ENCODE measurements around the gene XXYLT1. TPM values are rescaled to one million over a fixed set of nuclear protein-coding genes. Genes with fewer than 3 reads are reported as not detected.
A peak's percentile ranks its signal among the peaks of the same experiment; 100 is the strongest.
"Not testable (repeated sequence)": the region's sequence is repeated elsewhere in the genome, so short reads cannot be mapped to it uniquely, and the experiment has no call there.

XXYLT1 gene
- total RNA-seq, 1 donor from 2014 or later = 14.9 TPM

DNA sequence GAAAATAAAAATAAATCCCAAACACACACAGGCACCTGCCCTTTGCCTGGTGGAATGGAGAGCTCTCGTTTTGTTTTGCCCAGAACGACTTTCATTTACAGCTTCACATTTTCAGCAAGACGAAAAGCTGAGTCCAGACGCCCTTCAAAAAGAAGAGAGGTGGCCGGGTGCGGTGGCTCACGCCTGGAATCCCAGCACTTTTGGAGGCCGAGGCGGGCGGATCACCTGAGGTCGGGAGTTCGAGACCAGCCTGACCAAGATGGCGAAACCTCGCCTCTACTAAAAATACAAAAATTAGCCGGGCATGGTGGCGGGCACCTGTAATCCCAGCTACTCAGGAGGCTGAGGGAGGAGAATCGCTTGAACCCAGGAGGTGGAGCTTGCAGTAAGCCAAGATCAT is 163.9 kb downstream of the XXYLT1 start:
- intact Hi-C loops (cut with micrococcal nuclease) = loop anchor here (5.0 kb wide), 1 partner anchor 155 kb away; no protein-coding TSS in a partner anchor

DNA sequence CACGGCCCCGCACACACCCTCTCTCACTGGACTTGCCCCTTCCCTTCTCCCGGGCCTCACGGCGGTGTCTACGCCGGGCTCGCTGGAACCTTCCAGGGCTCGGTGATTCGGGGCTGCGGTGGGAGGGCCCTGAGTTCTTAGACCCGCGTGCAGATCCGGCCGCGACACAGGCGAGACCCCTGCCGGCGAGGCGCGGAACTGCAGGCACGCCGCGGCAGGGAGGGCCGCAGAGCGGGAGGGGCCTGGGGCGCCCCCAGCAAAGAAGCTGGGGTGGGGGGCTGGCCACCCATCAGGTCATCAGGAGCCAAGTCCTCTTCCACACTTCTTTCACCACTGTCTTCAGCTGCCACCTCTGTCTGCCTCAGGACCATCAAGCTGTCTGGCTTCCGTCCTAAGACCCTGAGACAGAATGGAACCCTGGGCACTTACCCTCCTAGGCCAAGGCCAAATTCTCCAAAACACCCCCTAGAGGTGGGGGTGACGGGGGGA is 164.5 kb downstream of the XXYLT1 start:
- H3K27ac Mint-ChIP-seq = no peak overlapping the region
- H3K9me3 Mint-ChIP-seq = no peaks in the 10 kb centered on the region
- H3K4me3 Mint-ChIP-seq = no peak overlapping the region
- H3K4me1 Mint-ChIP-seq (ENCODE audit: low read depth) = peaks cover 9% of the 10 kb centered on the region
- intact Hi-C loops (cut with micrococcal nuclease) = loop anchor here (1.0 to 5.0 kb wide), 2 partner anchors 156 to 424 kb away; no protein-coding TSS in a partner anchor
- DNase-seq (ENCODE audit: low spot score) = peak; percentile 47
- no peaks in the 10 kb centered on the region for H3K27me3 Mint-ChIP-seq (ENCODE audit: insufficient read depth)
- no peaks in the 10 kb centered on the region for H3K36me3 Mint-ChIP-seq (ENCODE audit: low read depth)

More for the DNA sequence above, 163.9 kb downstream of the XXYLT1 start:
- H3K9me3 Mint-ChIP-seq; H3K4me3 Mint-ChIP-seq; H3K27me3 Mint-ChIP-seq (ENCODE audit: insufficient read depth); H3K27ac Mint-ChIP-seq; H3K36me3 Mint-ChIP-seq (ENCODE audit: low read depth); H3K4me1 Mint-ChIP-seq (ENCODE audit: low read depth); DNase-seq (ENCODE audit: low spot score): not testable (repeated sequence)

DNA sequence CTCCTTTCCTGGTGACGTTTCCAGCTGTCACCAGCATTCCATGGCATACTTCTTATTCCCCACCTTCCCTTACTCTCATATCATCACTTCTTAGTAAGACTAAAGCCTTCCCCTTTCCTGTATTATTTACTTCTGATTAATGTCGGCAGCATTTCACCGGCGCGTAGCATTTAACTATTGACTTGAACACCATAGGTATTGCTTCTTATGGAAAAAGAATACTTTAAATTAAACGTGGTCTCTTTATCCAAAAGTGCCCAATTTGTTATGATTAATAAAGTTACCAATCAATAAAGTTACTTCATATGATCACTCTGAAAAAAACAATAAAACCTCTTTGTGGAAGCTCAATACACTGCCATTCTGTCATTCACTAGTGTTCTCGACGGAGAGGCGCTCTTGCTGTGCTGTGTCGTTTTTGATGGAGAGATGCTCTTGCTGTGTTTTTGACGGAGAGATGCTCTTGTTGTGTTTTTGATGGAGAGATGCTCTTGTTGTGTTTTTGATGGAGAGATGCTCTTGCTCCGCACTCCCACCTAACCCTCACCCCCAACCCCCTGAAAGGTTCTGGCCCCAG is 165.0 kb downstream of the XXYLT1 start:
- no peaks in the 10 kb centered on the region for H3K36me3 Mint-ChIP-seq (ENCODE audit: low read depth)
- DNase-seq (ENCODE audit: low spot score) = no peak
- H3K4me3 Mint-ChIP-seq = no peak overlapping the region
- H3K27me3 Mint-ChIP-seq (ENCODE audit: insufficient read depth) = no peaks in the 10 kb centered on the region
- peaks cover 14% of the 10 kb centered on the region for H3K4me1 Mint-ChIP-seq (ENCODE audit: low read depth)
- no peaks in the 10 kb centered on the region for H3K9me3 Mint-ChIP-seq
- intact Hi-C loops (cut with micrococcal nuclease) = loop anchor here (1.0 to 5.0 kb wide), 2 partner anchors 156 to 424 kb away; no protein-coding TSS in a partner anchor
- H3K27ac Mint-ChIP-seq = no peak overlapping the region

DNA sequence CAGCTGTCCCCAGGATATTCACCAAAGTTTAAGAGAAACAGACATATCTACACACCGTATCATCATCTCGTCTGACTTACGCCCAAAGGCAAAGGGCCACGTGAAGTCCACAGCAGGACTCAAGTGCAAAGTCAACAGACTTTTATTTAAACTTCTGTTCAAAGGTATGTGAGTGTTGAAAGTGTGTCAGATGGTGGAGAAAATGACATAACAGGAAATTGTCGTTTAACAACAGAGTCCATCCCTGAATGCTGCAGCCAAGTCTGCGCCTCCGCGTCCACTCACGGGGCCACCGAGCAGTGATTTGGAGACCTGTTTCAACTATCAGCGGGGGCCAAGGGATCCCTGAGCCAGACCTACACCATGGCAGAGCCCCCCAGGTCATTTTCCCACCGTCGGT is 165.6 kb downstream of the XXYLT1 start:
- no peak for DNase-seq (ENCODE audit: low spot score)
- intact Hi-C loops (cut with micrococcal nuclease) = loop anchor here (5.0 kb wide), 1 partner anchor 157 kb away; no protein-coding TSS in a partner anchor
- Mint-ChIP-seq H3K4me3 (no peak overlapping the region), H3K9me3 (no peaks in the 10 kb centered on the region), H3K36me3 (ENCODE audit: low read depth) (no peaks in the 10 kb centered on the region), H3K4me1 (ENCODE audit: low read depth) (peaks cover 15% of the 10 kb centered on the region), H3K27me3 (ENCODE audit: insufficient read depth) (no peaks in the 10 kb centered on the region), H3K27ac (no peak overlapping the region)

DNA sequence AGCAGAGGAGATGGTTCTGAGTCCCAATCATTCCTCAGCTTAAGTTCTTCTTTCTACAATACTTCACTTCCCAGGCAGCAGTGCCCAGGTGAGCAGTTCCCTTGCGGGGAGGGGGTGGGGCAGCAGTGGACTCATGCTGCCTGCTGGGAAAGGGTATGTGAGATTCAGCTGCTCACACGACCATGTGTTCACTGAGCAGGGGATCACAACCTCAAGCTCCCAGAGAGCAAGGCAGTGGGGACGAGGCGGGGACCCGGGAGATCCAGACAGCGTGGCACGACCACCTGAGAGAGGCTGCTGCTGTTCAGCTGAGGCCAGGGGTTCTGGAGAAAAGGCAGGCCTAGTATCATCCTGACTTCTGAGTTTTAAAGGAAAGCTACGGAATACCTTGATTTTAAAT is 166.6 kb downstream of the XXYLT1 start:
- H3K4me1 Mint-ChIP-seq (ENCODE audit: low read depth) = peaks cover 15% of the 10 kb centered on the region
- H3K27ac Mint-ChIP-seq = no peak overlapping the region
- no peaks in the 10 kb centered on the region for H3K36me3 Mint-ChIP-seq (ENCODE audit: low read depth)
- intact Hi-C loops (cut with micrococcal nuclease) = no loop called here
- H3K27me3 Mint-ChIP-seq (ENCODE audit: insufficient read depth) = no peaks in the 10 kb centered on the region
- no peak for DNase-seq (ENCODE audit: low spot score)
- H3K9me3 Mint-ChIP-seq = no peaks in the 10 kb centered on the region
- H3K4me3 Mint-ChIP-seq = no peak overlapping the region

DNA sequence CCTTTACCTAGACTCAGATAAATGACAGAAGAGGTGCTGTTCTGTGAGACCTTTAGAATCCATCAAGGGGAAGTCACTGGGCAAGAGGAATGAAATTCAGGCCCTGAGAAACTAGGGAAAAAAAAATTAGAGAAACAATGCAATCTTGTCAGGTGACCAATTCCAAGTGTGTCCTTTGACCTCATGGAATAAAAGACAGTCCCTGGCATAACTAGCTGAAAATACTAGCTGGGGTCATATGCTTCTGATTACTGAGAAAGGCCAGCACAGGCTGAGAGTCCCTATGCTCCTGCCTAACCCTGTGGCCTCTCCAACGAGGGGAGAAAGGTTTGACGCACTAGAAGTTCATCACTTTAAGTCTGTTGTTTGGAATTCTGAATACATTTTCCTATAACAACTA is 167.3 kb downstream of the XXYLT1 start:
- Mint-ChIP-seq H3K9me3 (no peaks in the 10 kb centered on the region), H3K36me3 (ENCODE audit: low read depth) (no peaks in the 10 kb centered on the region), H3K27me3 (ENCODE audit: insufficient read depth) (no peaks in the 10 kb centered on the region), H3K4me1 (ENCODE audit: low read depth) (peaks cover 15% of the 10 kb centered on the region), H3K27ac (no peak overlapping the region), H3K4me3 (no peak overlapping the region)
- intact Hi-C loops (cut with micrococcal nuclease) = no loop called here
- no peak for DNase-seq (ENCODE audit: low spot score)

- intact Hi-C loops (cut with micrococcal nuclease) = no loop called here
- Mint-ChIP-seq H3K4me1 (ENCODE audit: low read depth) (peaks cover 15% of the 10 kb centered on the region), H3K27ac (no peak overlapping the region), H3K9me3 (no peaks in the 10 kb centered on the region), H3K36me3 (ENCODE audit: low read depth) (no peaks in the 10 kb centered on the region), H3K4me3 (no peak overlapping the region), H3K27me3 (ENCODE audit: insufficient read depth) (no peaks in the 10 kb centered on the region)
- no peak for DNase-seq (ENCODE audit: low spot score)
Observed at GRCh38 chr3:195102609-195103467, 168.1 kb downstream of the XXYLT1 start.

- no peak for DNase-seq (ENCODE audit: low spot score)
- no peak overlapping the region for H3K4me3 Mint-ChIP-seq
- H3K27me3 Mint-ChIP-seq (ENCODE audit: insufficient read depth) = no peaks in the 10 kb centered on the region
- no peaks in the 10 kb centered on the region for H3K9me3 Mint-ChIP-seq
- peak overlapping the region; percentile 2 for H3K27ac Mint-ChIP-seq
- H3K36me3 Mint-ChIP-seq (ENCODE audit: low read depth) = no peaks in the 10 kb centered on the region
- intact Hi-C loops (cut with micrococcal nuclease) = no loop called here
- H3K4me1 Mint-ChIP-seq (ENCODE audit: low read depth) = peaks cover 15% of the 10 kb centered on the region
Observed at GRCh38 chr3:195101927-195102608, 168.9 kb downstream of the XXYLT1 start.

- Mint-ChIP-seq H3K4me3 (no peak overlapping the region), H3K4me1 (ENCODE audit: low read depth) (peaks cover 15% of the 10 kb centered on the region), H3K27me3 (ENCODE audit: insufficient read depth) (no peaks in the 10 kb centered on the region), H3K27ac (no peak overlapping the region), H3K9me3 (no peaks in the 10 kb centered on the region), H3K36me3 (ENCODE audit: low read depth) (no peaks in the 10 kb centered on the region)
- no peak for DNase-seq (ENCODE audit: low spot score)
- intact Hi-C loops (cut with micrococcal nuclease) = no loop called here
Observed at GRCh38 chr3:195101001-195101583, 169.9 kb downstream of the XXYLT1 start.

GRCh38 chr3:195099951-195100785 is 170.8 kb downstream of the XXYLT1 start:
- intact Hi-C loops (cut with micrococcal nuclease) = no loop called here
- H3K4me3 Mint-ChIP-seq = no peak overlapping the region
- H3K4me1 Mint-ChIP-seq (ENCODE audit: low read depth) = peaks cover 15% of the 10 kb centered on the region
- no peaks in the 10 kb centered on the region for H3K36me3 Mint-ChIP-seq (ENCODE audit: low read depth)
- H3K9me3 Mint-ChIP-seq = no peaks in the 10 kb centered on the region
- no peak overlapping the region for H3K27ac Mint-ChIP-seq
- no peak for DNase-seq (ENCODE audit: low spot score)
- H3K27me3 Mint-ChIP-seq (ENCODE audit: insufficient read depth) = no peaks in the 10 kb centered on the region

GRCh38 chr3:195098741-195099525 is 172.0 kb downstream of the XXYLT1 start:
- intact Hi-C loops (cut with micrococcal nuclease) = no loop called here
- no peaks in the 10 kb centered on the region for H3K36me3 Mint-ChIP-seq (ENCODE audit: low read depth)

More at GRCh38 chr3:195098741-195099525, 172.0 kb downstream of the XXYLT1 start:
- H3K27ac Mint-ChIP-seq = no peak overlapping the region
- no peaks in the 10 kb centered on the region for H3K9me3 Mint-ChIP-seq
- no peak for DNase-seq (ENCODE audit: low spot score)
- peaks cover 15% of the 10 kb centered on the region for H3K4me1 Mint-ChIP-seq (ENCODE audit: low read depth)
- no peaks in the 10 kb centered on the region for H3K27me3 Mint-ChIP-seq (ENCODE audit: insufficient read depth)
- no peak overlapping the region for H3K4me3 Mint-ChIP-seq
